ENCODE data around the gene SLC39A11. TPM values are rescaled to one million over a fixed set of nuclear protein-coding genes. Genes with fewer than 3 reads are reported as not detected.
"Not testable (repeated sequence)": the region's sequence is repeated elsewhere in the genome, so short reads cannot be mapped to it uniquely, and the experiment has no call there.

The SLC39A11 gene
- total RNA-seq, 4 donors from 2014 or later = 23.0 to 30.9 (median 27.6) TPM

DNA sequence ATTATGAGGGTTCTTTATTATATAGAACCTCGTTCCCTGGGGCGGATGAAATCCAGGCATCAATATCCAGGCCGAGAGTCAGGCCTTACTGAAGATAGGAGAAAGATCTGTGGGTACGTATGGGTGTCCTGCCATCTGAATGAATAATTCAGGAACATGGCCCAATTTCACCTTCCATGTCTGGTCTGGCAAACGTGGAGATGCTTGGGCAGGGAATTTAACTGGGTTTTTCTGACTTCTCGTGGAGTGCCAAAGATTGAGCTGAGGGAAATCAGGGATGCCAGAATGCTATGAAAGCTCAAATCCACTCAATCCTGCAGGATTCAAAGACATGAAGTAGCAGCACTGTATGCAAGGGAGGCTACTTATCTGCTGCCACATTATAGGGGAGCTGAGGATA, 302.8 kb downstream of the SLC39A11 start:
- Histone ChIP-seq H3K36me3 (peaks cover 0 to 11% (median 0%) of the 10 kb centered on the region in 3 donors), H3K27me3 (no peaks in the 10 kb centered on the region), H3K4me1 (no peaks in the 10 kb centered on the region), H3K4me3 (no peak overlapping the region), H3K9me3 (peaks cover 0 to 2% (median 0%) of the 10 kb centered on the region in 3 donors), H3K27ac (no peak overlapping the region)
- DNase-seq = no peak
- intact Hi-C loops (cut with DNase I) = no loop called here
- TF ChIP-seq, protein P1, sequence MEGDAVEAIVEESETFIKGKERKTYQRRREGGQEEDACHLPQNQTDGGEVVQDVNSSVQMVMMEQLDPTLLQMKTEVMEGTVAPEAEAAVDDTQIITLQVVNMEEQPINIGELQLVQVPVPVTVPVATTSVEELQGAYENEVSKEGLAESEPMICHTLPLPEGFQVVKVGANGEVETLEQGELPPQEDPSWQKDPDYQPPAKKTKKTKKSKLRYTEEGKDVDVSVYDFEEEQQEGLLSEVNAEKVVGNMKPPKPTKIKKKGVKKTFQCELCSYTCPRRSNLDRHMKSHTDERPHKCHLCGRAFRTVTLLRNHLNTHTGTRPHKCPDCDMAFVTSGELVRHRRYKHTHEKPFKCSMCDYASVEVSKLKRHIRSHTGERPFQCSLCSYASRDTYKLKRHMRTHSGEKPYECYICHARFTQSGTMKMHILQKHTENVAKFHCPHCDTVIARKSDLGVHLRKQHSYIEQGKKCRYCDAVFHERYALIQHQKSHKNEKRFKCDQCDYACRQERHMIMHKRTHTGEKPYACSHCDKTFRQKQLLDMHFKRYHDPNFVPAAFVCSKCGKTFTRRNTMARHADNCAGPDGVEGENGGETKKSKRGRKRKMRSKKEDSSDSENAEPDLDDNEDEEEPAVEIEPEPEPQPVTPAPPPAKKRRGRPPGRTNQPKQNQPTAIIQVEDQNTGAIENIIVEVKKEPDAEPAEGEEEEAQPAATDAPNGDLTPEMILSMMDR (IDR thresholded peaks at IDR 0.05) = no peak
- TF ChIP-seq POLR2A (IDR thresholded peaks at IDR 0.05) = no peak
- WGBS, 2 donors = 84 to 87% methylated on average over 6 of the region's 6 CpGs

DNA sequence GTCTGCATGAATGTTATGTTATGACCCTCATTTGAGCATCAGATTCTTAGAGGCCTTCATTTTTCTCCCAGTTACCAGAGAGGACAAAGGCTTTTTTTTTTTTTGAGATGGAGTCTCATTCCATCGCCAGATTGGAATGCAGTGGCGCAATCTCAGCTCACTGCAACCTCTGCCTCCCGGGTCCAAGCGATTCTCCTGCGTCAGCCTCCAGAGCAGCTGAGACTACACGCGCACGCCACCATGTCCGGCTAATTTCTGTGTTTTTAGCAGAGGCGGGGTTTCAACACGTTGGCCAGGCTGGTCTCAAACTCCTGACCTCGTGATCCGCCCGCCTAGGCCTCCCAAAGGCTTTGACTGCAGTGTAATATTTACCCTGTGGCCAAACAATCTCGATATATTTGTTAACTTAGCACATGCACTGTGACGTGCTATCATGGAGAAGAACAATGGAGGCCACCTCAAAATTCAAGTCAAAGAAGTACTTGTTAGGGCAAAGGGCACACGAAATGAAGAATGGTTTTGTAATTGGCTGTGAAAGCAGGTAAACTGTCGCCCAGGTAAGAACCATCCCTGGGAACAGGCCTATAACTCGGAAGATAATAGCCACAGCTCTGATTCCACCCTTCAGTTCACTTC, 303.4 kb downstream of the SLC39A11 start:
- no peaks in the 10 kb centered on the region for H3K9me3 ChIP-seq
- no peaks in the 10 kb centered on the region for H3K27me3 ChIP-seq
- WGBS, 2 donors = 87 to 91% methylated on average over 19 of the region's 19 CpGs
- peaks cover 0 to 11% (median 0%) of the 10 kb centered on the region in 3 donors for H3K36me3 ChIP-seq
- H3K4me3 ChIP-seq = no peak overlapping the region
- no peaks in the 10 kb centered on the region for H3K4me1 ChIP-seq
- DNase-seq = no peak
- H3K27ac ChIP-seq = no peak overlapping the region
- intact Hi-C loops (cut with DNase I) = no loop called here
- TF ChIP-seq, protein P1 (IDR thresholded peaks at IDR 0.05) = no peak

DNA sequence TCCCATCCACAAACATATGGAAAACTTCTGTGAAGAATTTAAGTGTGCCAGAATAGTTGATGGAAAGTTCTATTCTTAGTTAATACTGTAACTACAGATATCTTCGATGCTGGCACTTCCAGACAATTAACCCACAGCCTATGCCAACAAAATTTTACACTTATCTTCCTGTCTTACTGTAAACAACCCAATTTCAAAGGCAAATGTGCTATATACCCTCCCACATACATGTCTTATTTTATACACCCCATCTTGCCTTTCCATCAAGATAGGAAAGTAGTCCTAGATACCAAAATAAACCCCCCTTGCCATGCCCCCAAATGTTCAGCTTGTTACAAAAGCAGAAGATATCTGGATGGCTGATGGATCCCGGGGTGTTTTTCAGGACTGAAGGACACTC, 306.3 kb downstream of the SLC39A11 start:
- DNase-seq = no peak
- no peak overlapping the region for H3K27ac ChIP-seq
- H3K36me3 ChIP-seq = no peaks in the 10 kb centered on the region
- H3K9me3 ChIP-seq = no peaks in the 10 kb centered on the region
- TF ChIP-seq, protein P1 (IDR thresholded peaks at IDR 0.05) = no peak
- TF ChIP-seq POLR2A (IDR thresholded peaks at IDR 0.05) = no peak
- WGBS, 2 donors = 47 to 55% methylated on average over 2 of the region's 2 CpGs
- peaks cover 0 to 8% (median 0%) of the 10 kb centered on the region in 3 donors for H3K4me1 ChIP-seq
- H3K27me3 ChIP-seq = no peaks in the 10 kb centered on the region
- intact Hi-C loops (cut with DNase I) = no loop called here
- no peak overlapping the region for H3K4me3 ChIP-seq

DNA sequence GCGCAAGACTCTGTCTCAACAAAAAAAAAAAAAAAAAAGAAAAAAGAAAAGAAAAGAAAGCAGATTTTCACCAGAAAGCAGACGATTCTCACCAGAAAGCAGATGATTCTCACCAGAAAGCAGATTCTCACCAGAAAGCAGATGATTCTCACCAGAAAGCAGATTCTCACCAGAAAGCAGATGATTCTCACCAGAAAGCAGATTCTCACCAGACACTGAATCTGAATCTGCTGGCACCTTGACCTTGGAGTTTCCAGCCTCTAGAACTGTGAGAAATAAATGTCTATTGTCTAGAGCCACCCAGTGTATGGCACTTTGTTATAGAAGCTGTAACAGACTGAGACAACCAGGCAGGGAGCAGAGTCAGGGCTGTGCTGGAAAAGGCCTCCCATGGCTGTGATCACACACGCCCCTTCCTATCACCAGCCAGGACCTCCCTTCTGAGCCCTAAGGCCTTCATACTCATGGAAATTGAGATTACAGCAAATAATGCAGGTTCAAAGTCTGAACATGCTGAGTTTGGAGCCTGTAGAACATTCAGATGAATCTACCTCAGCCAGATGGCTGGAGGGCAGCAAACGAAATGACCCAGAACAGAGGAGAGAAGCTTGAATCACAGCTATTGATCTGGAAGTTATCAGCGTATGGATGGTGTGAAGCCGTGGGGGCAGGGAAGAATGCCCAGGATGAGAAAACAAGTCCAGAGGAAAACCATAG, 309.3 kb downstream of the SLC39A11 start:
- no peaks in the 10 kb centered on the region for H3K9me3 ChIP-seq
- 59 to 62% methylated on average over 6 of the region's 6 CpGs for WGBS, 2 donors
- intact Hi-C loops (cut with DNase I) = no loop called here
- H3K27me3 ChIP-seq = no peaks in the 10 kb centered on the region
- no peak overlapping the region for H3K27ac ChIP-seq
- H3K4me1 ChIP-seq = peaks cover 0 to 8% (median 0%) of the 10 kb centered on the region in 3 donors
- no peaks in the 10 kb centered on the region for H3K36me3 ChIP-seq
- no peak for DNase-seq
- TF ChIP-seq POLR2A (IDR thresholded peaks at IDR 0.05) = no peak
- TF ChIP-seq, protein P1 (IDR thresholded peaks at IDR 0.05) = no peak
- no peak overlapping the region for H3K4me3 ChIP-seq

DNA sequence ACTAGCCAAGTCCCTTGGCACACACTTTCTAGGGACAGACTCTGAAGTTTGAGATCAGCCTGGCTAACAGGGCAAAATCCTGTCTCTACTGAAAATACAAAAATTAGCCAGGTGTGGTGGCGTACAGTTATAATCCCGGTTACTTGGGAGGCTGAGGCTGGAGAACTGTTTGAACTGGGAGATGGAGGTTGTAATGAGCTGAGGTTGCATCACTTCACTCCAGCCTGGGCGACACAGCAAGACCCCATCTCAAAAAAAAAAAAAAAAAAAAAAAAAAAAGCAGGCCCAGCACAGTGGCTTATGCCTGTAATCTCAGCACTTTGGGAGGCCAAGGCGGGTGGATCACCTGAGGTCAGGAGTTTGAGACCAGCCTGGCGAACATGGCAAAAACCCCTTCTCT, 310.1 kb downstream of the SLC39A11 start:
- 96 to 98% methylated on average over 4 to 5 of the region's 5 CpGs for WGBS, 2 donors
- DNase-seq = not testable (repeated sequence)

More for the DNA sequence above, 310.1 kb downstream of the SLC39A11 start:
- H3K27ac ChIP-seq; H3K9me3 ChIP-seq; H3K4me3 ChIP-seq; H3K27me3 ChIP-seq; H3K4me1 ChIP-seq; H3K36me3 ChIP-seq; intact Hi-C loops (cut with DNase I): not testable (repeated sequence)

Data from esophagus squamous epithelium (tissue), 5 donors.